Left ventricle myocardium inferior (tissue), 1 donor: Measurements from ENCODE around the gene RPSA. TPM values are rescaled to one million over a fixed set of nuclear protein-coding genes. Genes with fewer than 3 reads are reported as not detected.

Experiments
- DNase-seq: peaks from one replicate; pipeline ENCODE4 v3.0.0-alpha.2; 2020
- H3K27ac ChIP-seq: fragments of 200-600 bp; replicated peaks from 2 replicates; pipeline ENCODE4 v1.8.0; 2021
- H3K27me3 ChIP-seq: fragments of 200-600 bp; 2 replicates; pipeline ENCODE4 v1.8.0; 2021; ENCODE audit warnings: low read depth
- H3K36me3 ChIP-seq: fragments of 200-600 bp; 2 replicates; pipeline ENCODE4 v1.8.0; 2021
- H3K4me1 ChIP-seq: fragments of 200-600 bp; 2 replicates; pipeline ENCODE4 v1.8.0; 2021
- H3K4me3 ChIP-seq: fragments of 200-600 bp; 2 replicates; pipeline ENCODE4 v1.8.0; 2021; ENCODE audit warnings: mild to moderate bottlenecking, moderate library complexity
- H3K9me3 ChIP-seq: fragments of 200-600 bp; replicated peaks from 2 replicates; pipeline ENCODE4 v1.8.0; 2021
- CTCF ChIP-seq: fragments of 200-600 bp; IDR thresholded peaks from 2 replicates; pipeline ENCODE4 v1.8.0; 2021; ENCODE audit warnings: antibody characterized with exemption, mild to moderate bottlenecking, borderline replicate concordance
- intact Hi-C: fragments of 100-400 bp; cut with micrococcal nuclease; formaldehyde crosslinking; loops from one replicate; pipeline ENCODE4 v1.11.0; 2022
- total RNA-seq: library from RNA; stranded (reverse); fragmentation: NEBNext Ultra II Directional; extraction: Animal tissue kit (Norgen Biotek cat#: 25700); gene quantifications from one replicate; pipeline ENCODE4 v1.2.1, GENCODE V29; 2021
- donor health status: DM: no; HTN: yes; CAD: no; lungs with severe emphysema.

The RPSA gene
- total RNA-seq, 1 donor from 2014 or later = 404 TPM

- TF ChIP-seq CTCF = no peak
- intact Hi-C loops = no loop called here
- Histone ChIP-seq H3K4me1 (no peaks in the 10 kb centered on the region), H3K9me3 (no peaks in the 10 kb centered on the region), H3K27me3 (no peaks in the 10 kb centered on the region), H3K36me3 (peaks cover 61% of the 10 kb centered on the region), H3K4me3 (no peak overlapping the region), H3K27ac (no peak overlapping the region)
- no peak for DNase-seq
Observed at GRCh38 chr3:39396690-39397089, 9.8 kb upstream of the RPSA start.

- Histone ChIP-seq H3K4me3 (no peak overlapping the region), H3K27me3 (no peaks in the 10 kb centered on the region), H3K9me3 (no peaks in the 10 kb centered on the region), H3K4me1 (no peaks in the 10 kb centered on the region), H3K27ac (no peak overlapping the region), H3K36me3 (peaks cover 41% of the 10 kb centered on the region)
- no peak for TF ChIP-seq CTCF
- DNase-seq = no peak
- intact Hi-C loops = no loop called here
Observed at GRCh38 chr3:39398700-39399099, 7.8 kb upstream of the RPSA start.

GRCh38 chr3:39401983-39402382, 4.5 kb upstream of the RPSA start:
- no peak for TF ChIP-seq CTCF
- H3K36me3 ChIP-seq = peaks cover 9% of the 10 kb centered on the region
- H3K9me3 ChIP-seq = no peaks in the 10 kb centered on the region
- no peaks in the 10 kb centered on the region for H3K27me3 ChIP-seq
- intact Hi-C loops = no loop called here
- DNase-seq = no peak
- H3K4me3 ChIP-seq = no peak overlapping the region
- no peak overlapping the region for H3K27ac ChIP-seq
- H3K4me1 ChIP-seq = peaks cover 4% of the 10 kb centered on the region

- peaks cover 35% of the 10 kb centered on the region for H3K4me1 ChIP-seq
- peak overlapping the region; percentile 87 for H3K4me3 ChIP-seq
Observed at GRCh38 chr3:39404943-39405686, 1.4 kb upstream of the RPSA start.

GRCh38 chr3:39405687-39406367, 693 bp upstream of the RPSA start:
- H3K36me3 ChIP-seq = peaks cover 30% of the 10 kb centered on the region
- DNase-seq = no peak
- no peaks in the 10 kb centered on the region for H3K27me3 ChIP-seq
- peak overlapping the region; percentile 87 for H3K4me3 ChIP-seq
- TF ChIP-seq CTCF = no peak
- intact Hi-C loops = no loop called here
- H3K4me1 ChIP-seq = peaks cover 40% of the 10 kb centered on the region
- H3K9me3 ChIP-seq = no peaks in the 10 kb centered on the region
- H3K27ac ChIP-seq = peak overlapping the region; percentile 90

More at GRCh38 chr3:39404943-39405686, 1.4 kb upstream of the RPSA start:
- Histone ChIP-seq H3K27ac (no peak overlapping the region), H3K9me3 (no peaks in the 10 kb centered on the region), H3K36me3 (peaks cover 23% of the 10 kb centered on the region), H3K27me3 (no peaks in the 10 kb centered on the region)
- intact Hi-C loops = no loop called here
- TF ChIP-seq CTCF = no peak
- DNase-seq = no peak
